Pancreas (tissue), 10 donors: ENCODE data around the gene ERICH6B. TPM values are rescaled to one million over a fixed set of nuclear protein-coding genes. Genes with fewer than 3 reads are reported as not detected.
A peak's percentile ranks its signal among the peaks of the same experiment; 100 is the strongest.

Experiments
- ATAC-seq, 4 donors: fragments of 200-7000 bp; cut with Tn5 transposase; one replicate each; pipeline versions ENCODE4 v1.8.0 to v1.9.1; 2020; ENCODE audit warnings: mild to moderate bottlenecking in 4 of 4, moderate library complexity in 4 of 4
- DNase-seq, 6 donors: peaks; one replicate each; pipeline ENCODE4 v3.0.0-alpha.2; 2020
- FAIRE-seq: peaks from 2 replicates; lab custom pipeline; 2012; peaks lifted over from hg19 to GRCh38; lab: Jason Lieb, UNC
- H3K27ac ChIP-seq, 4 donors: fragments of 200-600 bp; sonication (generic); 1 replicate in 3 of 4; 2 replicates in 1 of 4; pipeline versions ENCODE4 v1.5.0 to v1.8.0; 2020
- H3K27me3 ChIP-seq, 4 donors: fragments of 200-600 bp; one replicate each; pipeline ENCODE4 v1.8.0; 2021
- H3K36me3 ChIP-seq, 3 donors: fragments of 200-600 bp; sonication (generic) in 1 of 3; one replicate each; pipeline versions ENCODE4 v1.5.0 to v1.8.0; 2020 to 2021
- H3K4me1 ChIP-seq, 3 donors: fragments of 200-600 bp; one replicate each; pipeline ENCODE4 v1.8.0; 2021
- H3K4me3 ChIP-seq, 4 donors: fragments of 200-600 bp; sonication (generic) in 2 of 4; one replicate each; pipeline versions ENCODE4 v1.5.0 to v1.8.0; 2020 to 2021
- H3K9me3 ChIP-seq, 4 donors: fragments of 200-600 bp; one replicate each; pipeline ENCODE4 v1.8.0; 2021
- WGBS, 2 donors: extraction: QIAGEN DNeasy Blood & Tissue Kit; methylation state at CpG; one replicate each; pipeline ENCODE4 v1.1.7; 2013; 5-methylcytosine and 5-hydroxymethylcytosine counted together
- intact Hi-C, 3 donors: fragments of 100-400 bp; cut with DNase I; formaldehyde crosslinking; loops; one replicate each; pipeline versions ENCODE4 v1.11.1 to v1.14.2; 2022
- polyA plus RNA-seq, 2 donors: library from polyadenylated mRNA; stranded (reverse); fragments of 200-250 nt; gene quantifications; one replicate each; pipeline ENCODE4 v1.2.3, GENCODE V29; 2013
- total RNA-seq, 6 donors: library from RNA; stranded (reverse); fragmentation: NEBNext Ultra II Directional in 4 of 6; extraction: Animal tissue kit (Norgen Biotek cat#: 25700) in 4 of 6; gene quantifications; one replicate each; pipeline versions ENCODE4 v1.2.1 to v1.2.4, GENCODE V29; 2021 to 2023
- TF ChIP-seq, protein P1 (sequence below), 4 donors: fragments of 200-600 bp; sonication (generic) in 3 of 4; IDR thresholded peaks; one replicate each; pipeline versions ENCODE4 v1.5.0 to v1.8.0; 2021; ENCODE audit warnings: antibody characterized with exemption in 4 of 4
- donor health status: healthy with polysubstance abuse.
- donor health status: DM: no; HTN: no; CAD: no; lungs with moderate emphysema.
- donor health status: DM: no; HTN: no; CAD: no.
- donor health status: control.
- donor health status: control.
- donor health status: Bipolar disorder and iron deficiency.
- donor health status: DM: yes; HTN: yes; CAD: no.
- donor health status: DM: no; HTN: no; CAD: no.
- donor health status: DM: no; HTN: no; CAD: no.
- donor health status: DM: yes; HTN: yes; CAD: no.

Gene ERICH6B
- total and polyA plus RNA-seq, 8 donors, result not detected

GRCh38 chr13:45538382-45538781 is 77.2 kb downstream of the ERICH6B start:
- intact Hi-C loops, result no loop called here
- H3K27me3 ChIP-seq, result no peaks in the 10 kb centered on the region
- H3K4me3 ChIP-seq, result no peak overlapping the region
- no peak for FAIRE-seq
- H3K4me1 ChIP-seq, result no peaks in the 10 kb centered on the region
- ATAC-seq, result peak in 1 of 4 donors; percentile 32
- WGBS, 2 donors, result 80 to 82% methylated on average over 2 of the region's 2 CpGs
- H3K9me3 ChIP-seq, result no peaks in the 10 kb centered on the region
- no peak overlapping the region for H3K27ac ChIP-seq
- DNase-seq, result no peak
- H3K36me3 ChIP-seq, result peaks cover 3 to 26% (median 14%) of the 10 kb centered on the region in 3 donors
- TF ChIP-seq, protein P1, sequence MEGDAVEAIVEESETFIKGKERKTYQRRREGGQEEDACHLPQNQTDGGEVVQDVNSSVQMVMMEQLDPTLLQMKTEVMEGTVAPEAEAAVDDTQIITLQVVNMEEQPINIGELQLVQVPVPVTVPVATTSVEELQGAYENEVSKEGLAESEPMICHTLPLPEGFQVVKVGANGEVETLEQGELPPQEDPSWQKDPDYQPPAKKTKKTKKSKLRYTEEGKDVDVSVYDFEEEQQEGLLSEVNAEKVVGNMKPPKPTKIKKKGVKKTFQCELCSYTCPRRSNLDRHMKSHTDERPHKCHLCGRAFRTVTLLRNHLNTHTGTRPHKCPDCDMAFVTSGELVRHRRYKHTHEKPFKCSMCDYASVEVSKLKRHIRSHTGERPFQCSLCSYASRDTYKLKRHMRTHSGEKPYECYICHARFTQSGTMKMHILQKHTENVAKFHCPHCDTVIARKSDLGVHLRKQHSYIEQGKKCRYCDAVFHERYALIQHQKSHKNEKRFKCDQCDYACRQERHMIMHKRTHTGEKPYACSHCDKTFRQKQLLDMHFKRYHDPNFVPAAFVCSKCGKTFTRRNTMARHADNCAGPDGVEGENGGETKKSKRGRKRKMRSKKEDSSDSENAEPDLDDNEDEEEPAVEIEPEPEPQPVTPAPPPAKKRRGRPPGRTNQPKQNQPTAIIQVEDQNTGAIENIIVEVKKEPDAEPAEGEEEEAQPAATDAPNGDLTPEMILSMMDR (IDR thresholded peaks at IDR 0.05), result no peak

- Histone ChIP-seq H3K4me3 (no peak overlapping the region), H3K27ac (no peak overlapping the region), H3K36me3 (peaks cover 3 to 34% (median 18%) of the 10 kb centered on the region in 3 donors), H3K27me3 (no peaks in the 10 kb centered on the region), H3K9me3 (no peaks in the 10 kb centered on the region), H3K4me1 (no peaks in the 10 kb centered on the region)
- ATAC-seq (no peak), DNase-seq (no peak), FAIRE-seq (no peak)
- TF ChIP-seq, protein P1 (IDR thresholded peaks at IDR 0.05), result no peak
- 75 to 87% methylated on average over 1 of the region's 1 CpG for WGBS, 2 donors
- intact Hi-C loops, result no loop called here
Observed at GRCh38 chr13:45537516-45537915, 78.0 kb downstream of the ERICH6B start.

DNA sequence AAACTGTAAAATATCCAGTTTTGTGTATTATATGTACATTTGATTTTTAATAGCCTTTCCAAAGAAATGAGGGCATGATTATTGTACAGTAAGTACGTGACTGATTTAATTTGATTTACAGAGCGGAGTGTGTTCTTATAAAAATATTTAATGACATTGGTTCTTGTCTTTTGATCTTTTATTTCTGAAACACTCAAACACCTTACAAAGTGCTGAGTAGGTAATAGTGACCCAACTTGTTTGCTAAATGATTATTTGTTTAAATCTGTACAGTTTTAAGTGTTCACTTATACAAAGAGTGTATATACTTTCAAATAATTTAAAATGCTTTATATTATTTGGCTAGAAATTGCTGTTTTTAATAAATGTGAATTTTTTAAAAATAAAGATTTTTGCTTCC is 79.3 kb downstream of the ERICH6B start:
- FAIRE-seq (no peak), DNase-seq (no peak), ATAC-seq (no peak)
- H3K27ac ChIP-seq, result no peak overlapping the region
- no peaks in the 10 kb centered on the region for H3K9me3 ChIP-seq
- intact Hi-C loops, result no loop called here
- TF ChIP-seq, protein P1 (IDR thresholded peaks at IDR 0.05), result no peak
- H3K36me3 ChIP-seq, result peaks cover 3 to 45% (median 18%) of the 10 kb centered on the region in 3 donors
- H3K27me3 ChIP-seq, result no peaks in the 10 kb centered on the region
- H3K4me1 ChIP-seq, result no peaks in the 10 kb centered on the region
- no peak overlapping the region for H3K4me3 ChIP-seq
- WGBS, 2 donors, result 89 to 97% methylated on average over 2 of the region's 2 CpGs

DNA sequence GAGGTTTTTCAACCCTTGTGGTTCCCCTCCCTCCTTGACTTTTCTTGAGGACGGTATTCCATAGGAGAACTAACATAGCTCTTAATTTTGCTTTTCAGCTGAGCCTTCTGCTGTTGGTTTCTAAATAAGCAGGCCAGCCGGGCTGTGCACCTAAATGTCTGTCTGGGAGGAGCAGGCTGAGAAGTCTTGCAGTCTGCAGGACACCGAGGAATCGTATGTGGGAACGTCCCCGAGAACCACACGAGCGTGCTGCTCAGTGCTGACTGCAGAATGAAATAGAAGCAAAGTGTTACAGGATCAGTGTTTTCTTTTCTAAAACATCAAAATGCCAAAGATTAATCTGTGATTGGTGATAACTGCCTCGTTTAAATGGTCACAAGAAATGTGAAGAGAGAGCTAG is 80.9 kb downstream of the ERICH6B start:
- DNase-seq (no peak), ATAC-seq (no peak), FAIRE-seq (no peak)
- intact Hi-C loops, result no loop called here
- no peak overlapping the region for H3K4me3 ChIP-seq
- no peaks in the 10 kb centered on the region for H3K27me3 ChIP-seq
- no peaks in the 10 kb centered on the region for H3K4me1 ChIP-seq
- H3K27ac ChIP-seq, result no peak overlapping the region
- 84% methylated on average over 9 of the region's 9 CpGs for WGBS, 2 donors
- no peaks in the 10 kb centered on the region for H3K9me3 ChIP-seq
- TF ChIP-seq, protein P1 (IDR thresholded peaks at IDR 0.05), result no peak
- H3K36me3 ChIP-seq, result peaks cover 3 to 61% (median 18%) of the 10 kb centered on the region in 3 donors

DNA sequence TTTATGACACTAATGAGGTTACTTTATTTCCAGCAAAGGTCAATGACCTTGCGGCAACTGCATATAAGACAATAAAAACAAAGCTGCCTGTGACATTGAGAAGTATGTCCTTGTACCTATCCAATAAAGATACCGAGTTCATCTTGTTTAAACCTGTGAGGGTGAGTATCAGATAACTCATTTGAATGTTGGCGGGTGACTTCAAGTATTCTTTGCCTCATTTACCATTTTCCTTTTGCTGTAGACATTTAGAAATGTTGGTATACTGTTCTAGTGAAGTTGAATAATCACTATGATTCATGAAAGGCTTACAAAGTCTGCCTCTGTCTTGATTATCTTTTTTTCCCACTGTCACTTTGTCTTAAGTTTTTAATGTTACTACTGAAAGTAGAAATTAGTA is 85.8 kb downstream of the ERICH6B start:
- ATAC-seq (no peak), DNase-seq (no peak), FAIRE-seq (no peak)
- H3K4me3 ChIP-seq, result no peak overlapping the region
- no peak overlapping the region for H3K27ac ChIP-seq
- H3K27me3 ChIP-seq, result no peaks in the 10 kb centered on the region
- intact Hi-C loops, result no loop called here
- H3K9me3 ChIP-seq, result no peaks in the 10 kb centered on the region
- peaks cover 0 to 11% (median 8%) of the 10 kb centered on the region in 3 donors for H3K4me1 ChIP-seq
- TF ChIP-seq, protein P1 (IDR thresholded peaks at IDR 0.05), result no peak
- peaks cover 0 to 49% (median 14%) of the 10 kb centered on the region in 3 donors for H3K36me3 ChIP-seq
- WGBS, 2 donors, result 69 to 75% methylated on average over 3 of the region's 3 CpGs
